HG03159 (cell line): ENCODE data around the gene EDN2.

Experiments
- ATAC-seq: cut with Tn5 transposase; IDR thresholded peaks from one replicate; pipeline ENCODE4 v1.9.1; 2021; ENCODE audit warnings: mild to moderate bottlenecking, moderate library complexity; ENCODE audit not compliant: unreplicated experiment

EDN2 gene

GRCh38 chr1:41468122-41468762, 16.2 kb downstream of the EDN2 start:
- no peak for ATAC-seq

- ATAC-seq: no peak
These were observed 16.8 kb downstream of the EDN2 start for GRCh38 chr1:41467673-41468072.

GRCh38 chr1:41466146-41466545, 18.3 kb downstream of the EDN2 start:
- ATAC-seq: no peak

DNA sequence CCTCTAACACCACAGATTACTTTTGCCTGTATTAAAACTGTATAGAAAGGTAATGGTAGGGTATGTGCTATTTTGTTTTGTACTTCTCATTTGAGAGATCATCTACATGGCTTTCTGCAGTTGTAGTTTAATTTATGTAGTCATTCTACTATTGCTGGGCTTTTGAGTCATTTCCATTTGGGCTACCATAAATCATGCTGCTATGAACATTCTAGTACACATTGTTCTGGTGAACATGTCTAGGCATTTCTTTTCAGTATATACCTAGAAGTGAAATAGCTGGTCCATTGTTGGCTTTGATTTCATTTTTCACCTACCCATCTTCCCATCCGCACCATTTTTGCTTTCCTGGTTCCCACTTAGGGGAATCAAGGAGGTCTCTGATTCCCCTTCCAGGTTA, 18.7 kb downstream of the EDN2 start:
- no peak for ATAC-seq

DNA sequence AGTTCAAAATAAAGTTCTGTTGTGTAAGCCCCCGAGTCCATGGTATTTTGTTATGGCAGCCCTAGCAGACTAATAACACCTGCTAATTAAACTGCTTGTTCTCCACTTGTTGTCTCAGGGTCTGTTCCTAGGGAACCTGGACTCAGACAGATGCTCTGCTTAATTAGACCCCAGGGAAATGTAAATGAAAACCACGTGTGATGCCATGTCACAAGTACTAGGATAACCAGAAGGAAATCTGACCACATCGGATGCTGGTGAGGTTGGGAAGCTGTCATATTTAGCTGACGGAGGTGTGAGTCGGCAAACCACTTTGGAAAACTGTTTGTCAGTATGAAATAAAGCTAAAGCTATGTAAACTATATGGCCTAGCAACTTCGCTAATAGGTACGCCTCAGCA, 19.6 kb downstream of the EDN2 start:
- ATAC-seq: no peak

DNA sequence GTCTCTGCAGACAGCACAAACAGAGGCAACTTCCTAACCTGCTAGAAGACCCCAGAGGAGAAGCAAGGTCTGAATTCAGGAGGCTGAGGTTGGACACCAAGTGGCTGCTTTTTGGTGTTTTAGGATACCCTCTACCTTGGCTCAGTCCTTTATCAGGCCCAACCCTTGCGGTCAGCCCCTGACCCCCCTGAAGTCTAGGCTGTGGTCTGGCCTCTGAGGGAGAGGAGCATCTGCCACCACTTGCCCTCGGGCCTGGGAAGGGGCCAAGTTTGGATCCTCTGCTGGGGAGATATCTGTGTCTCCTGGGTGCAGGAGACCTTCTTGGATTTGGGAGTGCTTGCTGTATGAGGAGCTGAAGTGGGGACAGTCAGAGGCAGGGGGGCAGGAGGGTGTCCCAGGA, 21.0 kb downstream of the EDN2 start:
- no peak for ATAC-seq

DNA sequence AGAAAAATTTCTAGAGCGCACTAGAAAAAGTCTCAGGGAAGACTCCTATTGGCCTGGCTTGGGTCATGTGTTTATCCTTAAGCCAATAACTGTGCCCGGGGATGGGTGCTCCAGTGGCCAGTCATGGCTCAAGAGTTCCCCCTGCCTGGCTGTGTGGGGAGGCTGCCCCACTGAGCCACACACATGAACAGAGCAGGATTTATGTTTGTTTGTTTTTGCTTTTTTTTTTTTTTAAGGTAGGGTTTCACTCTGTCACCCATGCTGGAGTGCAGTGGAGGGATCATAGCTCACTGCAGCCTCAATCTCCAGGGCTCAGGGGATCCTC, 21.8 kb downstream of the EDN2 start:
- ATAC-seq: no peak

DNA sequence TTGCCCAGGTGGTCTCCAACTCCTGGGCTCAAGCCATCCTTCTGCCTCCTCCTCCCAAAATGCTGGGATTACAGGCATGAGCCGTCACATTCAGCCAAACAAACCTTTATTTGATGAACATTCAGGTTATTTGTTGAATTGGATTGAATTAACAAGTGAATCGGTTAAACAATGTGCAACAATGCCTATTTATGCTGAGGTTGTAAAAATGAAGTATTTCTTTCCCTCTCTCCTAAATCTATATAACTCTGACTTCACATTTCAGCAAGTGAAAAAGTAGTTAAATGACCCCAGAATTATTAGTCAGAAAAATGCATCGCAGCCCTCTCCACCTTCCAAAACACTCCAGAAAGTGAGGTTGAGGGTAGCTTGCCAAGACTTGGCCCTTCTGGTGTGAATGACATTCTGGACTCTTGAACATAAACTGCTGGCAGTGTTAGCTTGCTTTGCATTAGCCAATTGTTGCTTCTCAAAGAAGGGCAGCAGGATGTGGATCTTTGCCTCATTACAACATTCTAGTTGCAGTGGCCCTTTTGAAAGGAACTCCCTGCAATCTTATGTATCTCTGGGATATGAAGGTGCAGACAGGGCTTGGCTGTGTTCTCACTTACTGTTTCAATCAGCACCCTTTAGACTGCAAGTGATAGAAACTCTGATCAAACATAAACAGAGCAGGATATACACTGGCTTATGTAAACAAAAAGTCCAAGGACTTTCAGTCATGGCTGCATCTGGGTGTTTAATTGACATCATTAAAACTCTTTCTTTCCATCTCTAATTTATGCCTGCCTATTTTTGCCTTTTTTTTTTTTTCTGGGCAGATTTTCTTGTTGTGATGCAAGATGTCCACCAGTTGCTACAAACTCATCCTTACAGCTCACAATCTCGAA, 22.4 kb downstream of the EDN2 start:
- no peak for ATAC-seq

- ATAC-seq: no peak
These were observed 27.5 kb downstream of the EDN2 start for GRCh38 chr1:41456847-41457540.

DNA sequence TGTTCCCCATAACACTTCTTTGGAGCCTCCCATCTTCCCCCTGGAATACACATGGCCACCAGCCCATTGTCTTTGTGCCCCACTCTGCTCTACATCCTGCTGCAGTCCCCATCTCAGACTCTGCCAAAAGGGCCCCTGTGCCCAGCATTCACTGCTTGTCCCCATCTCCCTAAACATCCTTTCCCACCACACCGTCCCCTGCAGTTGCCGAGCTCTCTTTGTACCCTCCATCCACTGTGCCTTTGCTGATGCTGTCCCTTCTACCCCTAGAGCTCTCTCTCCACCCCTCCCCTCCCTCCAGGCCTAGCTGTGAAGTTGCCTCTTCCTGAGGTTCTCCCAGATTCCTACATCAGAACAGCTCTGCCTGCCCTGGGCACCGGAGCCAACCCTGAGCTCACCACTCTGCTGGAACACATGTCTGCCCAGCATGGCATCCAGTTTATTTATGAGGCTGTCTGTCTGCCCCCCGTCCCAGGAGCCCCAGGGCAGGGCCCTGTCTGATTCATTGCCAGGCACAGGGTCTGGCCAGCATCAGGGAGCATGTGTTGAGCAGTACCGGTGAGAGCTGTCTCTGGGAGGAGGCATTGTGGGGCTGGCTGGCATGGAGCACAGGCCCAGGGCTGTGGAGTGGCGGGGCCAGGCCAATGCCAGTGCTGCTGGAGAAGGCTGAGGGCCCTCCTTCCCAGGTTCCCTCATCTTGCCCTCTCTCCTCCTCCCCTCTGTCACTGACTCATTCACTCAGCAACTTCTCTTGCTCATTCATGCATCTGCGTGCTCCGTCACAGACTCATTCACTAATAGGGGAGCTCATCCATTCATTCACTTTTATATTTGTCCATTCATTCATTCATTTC, 28.8 kb downstream of the EDN2 start:
- no peak for ATAC-seq

GRCh38 chr1:41454406-41454805, 30.1 kb downstream of the EDN2 start:
- no peak for ATAC-seq

- no peak for ATAC-seq
These were observed 31.7 kb downstream of the EDN2 start for GRCh38 chr1:41452704-41453290.

GRCh38 chr1:41450747-41451285, 33.7 kb downstream of the EDN2 start:
- no peak for ATAC-seq

DNA sequence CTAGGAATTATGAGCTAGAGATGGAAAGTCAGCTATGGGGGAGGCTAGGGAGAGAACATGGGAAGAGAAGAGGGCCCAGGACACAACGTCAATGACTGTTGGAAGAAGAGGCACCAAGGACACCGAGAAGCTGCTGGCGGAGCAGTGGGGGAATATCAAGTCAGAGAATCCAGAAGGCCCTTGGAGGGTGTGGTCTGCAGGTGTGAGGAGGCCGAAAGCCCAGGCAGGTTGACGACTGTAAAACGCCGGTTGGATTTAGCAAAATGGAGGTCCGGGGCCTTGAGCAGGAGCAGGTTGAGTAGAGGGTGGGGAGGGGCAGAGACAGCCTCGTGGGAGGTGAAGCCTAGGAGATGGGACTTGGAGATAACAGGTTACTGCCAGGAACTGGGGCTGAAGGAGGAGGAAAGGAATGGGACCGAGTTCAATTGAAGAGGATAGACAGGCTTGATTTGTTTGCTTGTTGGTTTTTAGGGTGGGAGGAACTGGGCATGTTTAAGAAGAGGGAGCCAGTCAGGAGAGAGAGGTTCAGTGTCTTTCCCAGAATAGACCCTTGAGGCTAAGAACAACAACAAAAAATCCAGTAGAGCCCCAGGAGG, 35.1 kb downstream of the EDN2 start:
- ATAC-seq: no peak

DNA sequence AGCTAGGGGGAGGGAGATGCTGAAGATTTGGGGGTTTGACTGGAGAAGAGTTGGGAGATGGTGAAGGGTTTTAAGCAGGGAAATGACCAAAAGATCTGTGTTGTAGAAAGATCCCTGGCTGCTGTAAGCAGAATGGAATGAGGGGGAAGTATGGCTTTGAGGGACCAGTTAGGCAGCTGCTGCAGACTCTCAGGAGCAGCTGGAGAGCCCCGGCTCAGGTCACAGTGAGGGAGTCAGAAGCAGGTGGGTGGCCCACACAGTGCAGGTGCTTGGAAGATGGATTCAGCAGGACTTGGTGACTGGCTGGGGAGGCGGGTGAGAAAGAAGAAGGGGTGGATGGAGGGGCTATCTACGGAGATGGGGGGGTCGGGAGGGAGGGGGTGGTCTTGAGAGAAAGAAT, 35.7 kb downstream of the EDN2 start:
- no peak for ATAC-seq

DNA sequence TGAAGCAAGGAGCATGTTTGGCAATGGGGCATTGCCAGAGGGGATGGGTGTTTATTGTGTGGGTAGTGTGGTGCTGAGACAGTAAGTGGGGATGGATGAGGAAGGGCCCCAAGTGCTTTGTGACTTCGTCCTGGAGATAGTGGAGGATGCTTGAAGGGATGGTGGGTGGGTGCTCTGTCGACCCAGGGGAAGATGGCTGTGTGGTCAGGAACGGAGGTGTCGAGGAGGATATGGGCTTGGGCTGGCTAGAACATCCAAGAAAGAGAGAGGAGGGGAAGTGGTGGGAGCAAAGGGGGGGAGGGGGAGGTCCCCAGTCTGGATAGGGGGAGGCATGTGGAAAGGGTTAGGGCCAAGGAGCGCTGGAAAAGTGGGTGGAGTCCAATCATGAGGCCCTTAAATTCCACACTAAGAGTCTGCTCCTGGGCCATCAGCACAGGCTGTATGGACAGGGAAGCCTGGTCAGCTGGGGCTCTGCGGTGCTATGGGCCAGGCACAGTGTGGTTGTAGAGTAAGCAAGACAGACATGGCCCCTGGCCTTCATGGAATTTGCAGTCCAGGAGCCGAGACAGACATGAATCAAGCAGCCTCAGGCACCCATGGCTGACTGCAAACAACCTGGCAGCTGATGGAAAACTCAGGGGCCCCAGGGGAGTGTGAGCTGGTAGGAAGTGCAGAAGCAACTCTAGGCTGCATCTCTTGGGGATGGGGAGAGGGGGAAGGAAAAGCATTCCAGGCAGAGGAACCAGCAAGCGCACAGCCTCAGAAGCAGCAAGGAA, 36.3 kb downstream of the EDN2 start:
- ATAC-seq: no peak

DNA sequence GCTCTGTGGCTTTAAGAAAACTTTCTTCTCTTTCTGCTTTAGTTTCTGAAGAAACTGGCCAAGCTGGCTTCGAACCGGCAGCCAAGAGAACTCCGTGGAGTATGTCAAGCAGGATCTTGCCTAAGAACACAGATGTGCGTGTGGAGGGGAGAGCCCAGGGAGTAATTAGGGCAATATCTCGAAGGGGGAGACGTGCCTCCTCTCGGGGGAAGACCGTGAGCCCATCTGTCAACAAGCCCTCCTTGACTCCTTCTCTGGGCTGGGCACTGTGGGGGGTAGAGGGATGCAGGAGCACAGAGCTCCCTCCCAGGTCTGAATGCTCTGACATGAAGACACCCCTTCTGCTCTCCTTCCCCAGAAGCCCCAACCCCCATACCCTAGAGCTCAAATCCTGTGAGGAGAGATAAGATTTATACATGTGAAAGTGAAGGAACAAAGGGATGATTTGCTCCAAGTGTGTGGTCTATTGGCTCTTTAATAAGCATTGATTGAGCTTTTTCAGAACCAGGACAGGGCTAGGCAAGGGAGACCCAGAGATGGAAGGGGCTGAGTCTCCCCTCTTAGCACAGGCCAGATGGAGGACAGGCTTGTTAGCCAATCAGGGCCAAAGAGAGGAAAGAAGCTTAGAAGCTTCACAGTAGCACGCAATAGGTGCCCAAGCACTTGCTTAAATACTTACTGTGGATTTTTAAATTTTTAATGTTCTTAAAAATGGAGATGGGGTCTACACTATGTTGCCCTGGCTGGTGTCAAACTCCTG, 37.5 kb downstream of the EDN2 start:
- ATAC-seq: no peak

GRCh38 chr1:41444785-41445184, 39.7 kb downstream of the EDN2 start:
- no peak for ATAC-seq

DNA sequence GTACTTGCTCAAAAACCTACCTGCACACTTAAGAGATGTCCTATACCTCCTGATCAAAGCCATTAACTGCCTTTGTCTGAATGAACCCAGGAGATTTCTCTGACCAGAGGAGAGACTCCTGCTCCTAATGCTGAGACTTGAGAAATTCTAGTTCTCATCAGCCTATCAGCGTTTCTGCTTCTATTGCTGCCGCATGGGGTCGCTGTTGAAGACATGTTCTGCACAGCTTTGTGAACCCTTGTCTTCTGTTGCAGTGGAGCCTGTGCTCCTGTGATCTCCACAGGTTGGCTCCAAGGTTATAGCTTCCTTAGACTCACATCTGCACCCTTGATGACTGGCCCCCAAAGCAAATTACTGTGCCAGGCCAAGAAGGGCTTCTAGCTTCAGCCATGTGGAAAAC, 40.2 kb downstream of the EDN2 start:
- ATAC-seq: no peak
